Loucy (cell line): ENCODE results near the gene SYT9.

Experiments used
- H2AFZ ChIP-seq: fragments of 200-600 bp; sonication (generic); 2 replicates; pipeline ENCODE4 v1.6.0; 2016; ENCODE audit warnings: antibody characterized with exemption, mild to moderate bottlenecking, low read length, moderate library complexity
- H3F3A ChIP-seq: fragments of 200-600 bp; 2 replicates; pipeline ENCODE4 v1.6.0; 2016; ENCODE audit warnings: antibody characterized with exemption, low read depth, mild to moderate bottlenecking
- H3K27me3 ChIP-seq: fragments of 200-600 bp; sonication (generic); 2 replicates; pipeline ENCODE4 v1.6.1; 2014; ENCODE audit warnings: low read length, mild to moderate bottlenecking; ENCODE audit not compliant: insufficient read depth, poor library complexity, severe bottlenecking
- H3K36me3 ChIP-seq: fragments of 200-600 bp; sonication (generic); 2 replicates; pipeline ENCODE4 v1.6.1; 2016; ENCODE audit warnings: low read length; ENCODE audit not compliant: insufficient read depth
- H3K4me1 ChIP-seq: fragments of 200-600 bp; sonication (generic); 2 replicates; pipeline ENCODE4 v1.5.1; 2014; ENCODE audit warnings: low read length, mild to moderate bottlenecking; ENCODE audit not compliant: insufficient read depth, poor library complexity, severe bottlenecking
- H3K4me2 ChIP-seq: fragments of 200-600 bp; sonication (generic); 2 replicates; pipeline ENCODE4 v1.6.0; 2014; ENCODE audit warnings: antibody characterized with exemption, low read length, low read depth, mild to moderate bottlenecking; ENCODE audit not compliant: poor library complexity, severe bottlenecking
- H3K4me3 ChIP-seq: fragments of 200-600 bp; sonication (generic); 2 replicates; pipeline ENCODE4 v1.5.1; 2014; ENCODE audit warnings: low read length, mild to moderate bottlenecking, mixed read lengths; ENCODE audit not compliant: poor library complexity, severe bottlenecking
- H3K79me2 ChIP-seq: fragments of 200-600 bp; sonication (generic); 2 replicates; pipeline ENCODE4 v1.6.1; 2014; ENCODE audit warnings: low read length; ENCODE audit not compliant: insufficient read depth
- H3K9ac ChIP-seq: fragments of 200-600 bp; sonication (generic); 2 replicates; pipeline ENCODE4 v1.6.0; 2014; ENCODE audit warnings: mild to moderate bottlenecking, low read depth, low read length, moderate library complexity; ENCODE audit not compliant: poor library complexity, severe bottlenecking
- H3K9me2 ChIP-seq: fragments of 200-600 bp; sonication (generic); replicated peaks from 2 replicates; pipeline ENCODE4 v1.6.1; 2016; ENCODE audit warnings: low read depth, low read length, mixed read lengths
- H3K9me3 ChIP-seq: fragments of 200-600 bp; sonication (generic); 2 replicates; pipeline ENCODE4 v1.6.1; 2014; ENCODE audit warnings: mild to moderate bottlenecking, antibody characterized with exemption, low read length, low read depth; ENCODE audit not compliant: insufficient read depth
- H4K20me1 ChIP-seq: fragments of 200-600 bp; sonication (generic); 2 replicates; pipeline ENCODE4 v1.6.0; 2014; ENCODE audit warnings: antibody characterized with exemption, low read length, mild to moderate bottlenecking; ENCODE audit not compliant: insufficient read depth, poor library complexity, severe bottlenecking
- CTCF ChIP-seq: fragments of 200-600 bp; sonication (generic); conservative IDR thresholded peaks from 2 replicates; pipeline ENCODE4 v1.5.1; 2014; ENCODE audit warnings: mild to moderate bottlenecking, antibody characterized with exemption, low read length
- EZH2phosphoT487 ChIP-seq: fragments of 200-600 bp; IDR thresholded peaks from 2 replicates; pipeline ENCODE4 v1.6.1; 2018; ENCODE audit warnings: antibody characterized with exemption, mild to moderate bottlenecking, moderate library complexity, borderline replicate concordance

SYT9 gene

GRCh38 chr11:7511401-7511800 is 259.7 kb downstream of the SYT9 start:
- no peak for TF ChIP-seq EZH2phosphoT487
- no peak for TF ChIP-seq CTCF
- Histone ChIP-seq H3K4me1 (no peaks in the 10 kb centered on the region), H3K9ac (no peak overlapping the region), H3K79me2 (no peaks in the 10 kb centered on the region), H3F3A (no peaks in the 10 kb centered on the region), H3K27me3 (no peaks in the 10 kb centered on the region), H4K20me1 (no peaks in the 10 kb centered on the region), H3K36me3 (no peaks in the 10 kb centered on the region), H3K9me2 (no peaks in the 10 kb centered on the region), H3K4me3 (no peak overlapping the region), H3K4me2 (no peak overlapping the region), H3K9me3 (no peaks in the 10 kb centered on the region), H2AFZ (no peak overlapping the region)

GRCh38 chr11:7512525-7513233 is 261.0 kb downstream of the SYT9 start:
- Histone ChIP-seq H3K79me2 (no peaks in the 10 kb centered on the region), H3K4me1 (no peaks in the 10 kb centered on the region)

GRCh38 chr11:7513234-7514098 is 261.8 kb downstream of the SYT9 start, which contains the start of gene PPFIBP2:
Gene PPFIBP2, plus strand, starts transcription at chr11:7513999. Its CDS starts 35,477 bp downstream, at chr11:7549476.
- TF ChIP-seq CTCF (no peak), EZH2phosphoT487 (no peak)
- Histone ChIP-seq H3K9ac (no peak within 1 kb of the TSS), H3K4me3 (no peak within 1 kb of the TSS), H3F3A (no peaks in the 10 kb centered on the region), H3K36me3 (no peaks in the 10 kb centered on the region), H3K79me2 (no peaks in the 10 kb centered on the region), H3K27me3 (no peaks in the 10 kb centered on the region), H4K20me1 (no peaks in the 10 kb centered on the region), H3K4me1 (no peaks in the 10 kb centered on the region), H3K9me3 (no peaks in the 10 kb centered on the region), H3K4me2 (no peak within 1 kb of the TSS), H3K9me2 (no peaks in the 10 kb centered on the region), H2AFZ (no peak within 1 kb of the TSS)

More at GRCh38 chr11:7512525-7513233, 261.0 kb downstream of the SYT9 start:
- no peak overlapping the region for H3K4me2 ChIP-seq
- no peak overlapping the region for H3K4me3 ChIP-seq
- no peaks in the 10 kb centered on the region for H3F3A ChIP-seq
- no peaks in the 10 kb centered on the region for H3K36me3 ChIP-seq
- H3K27me3 ChIP-seq, result no peaks in the 10 kb centered on the region
- no peak overlapping the region for H2AFZ ChIP-seq
- TF ChIP-seq CTCF (no peak), EZH2phosphoT487 (no peak)
- no peak overlapping the region for H3K9ac ChIP-seq
- no peaks in the 10 kb centered on the region for H3K9me3 ChIP-seq
- no peaks in the 10 kb centered on the region for H3K9me2 ChIP-seq
- no peaks in the 10 kb centered on the region for H4K20me1 ChIP-seq
